Liver (tissue), 9 donors: Measurements from ENCODE around the gene KRTAP10-6. TPM values are rescaled to one million over a fixed set of nuclear protein-coding genes. Genes with fewer than 3 reads are reported as not detected.

Experiments
- DNase-seq: peaks from one replicate; pipeline ENCODE4 v3.0.0-alpha.2; 2017; ENCODE audit warnings: low spot score
- H3K27ac ChIP-seq, 2 donors: one replicate each; pipeline ENCODE4 v1.7.0; 2013; ENCODE audit warnings: inconsistent platforms in 2 of 2, low read length in 2 of 2, control low read depth in 1 of 2, low read depth in 1 of 2, mild to moderate bottlenecking in 1 of 2
- H3K27me3 ChIP-seq, 4 donors: one replicate each; pipeline versions ENCODE4 v1.6.1 to v1.7.0; 2013; ENCODE audit warnings: low read length in 3 of 4, inconsistent platforms in 1 of 4, mild to moderate bottlenecking in 1 of 4, moderate library complexity in 1 of 4; ENCODE audit not compliant: control insufficient read depth in 4 of 4, insufficient read depth in 4 of 4
- H3K36me3 ChIP-seq, 4 donors: one replicate each; pipeline versions ENCODE4 v1.6.1 to v1.7.0; 2013; ENCODE audit warnings: low read length in 3 of 4, mild to moderate bottlenecking in 3 of 4, low read depth in 1 of 4, moderate library complexity in 1 of 4; ENCODE audit not compliant: control insufficient read depth in 4 of 4, insufficient read depth in 3 of 4
- H3K4me1 ChIP-seq, 4 donors: one replicate each; pipeline versions ENCODE4 v1.6.1 to v1.7.0; 2013; ENCODE audit warnings: low read length in 3 of 4, mild to moderate bottlenecking in 3 of 4, moderate library complexity in 1 of 4; ENCODE audit not compliant: control insufficient read depth in 4 of 4, insufficient read depth in 4 of 4
- H3K4me3 ChIP-seq, 3 donors: one replicate each; pipeline versions ENCODE4 v1.6.1 to v1.7.0; 2013; ENCODE audit warnings: low read length in 3 of 3, control low read depth in 1 of 3, low read depth in 1 of 3, mild to moderate bottlenecking in 1 of 3
- H3K9ac ChIP-seq, 2 donors: one replicate each; pipeline ENCODE4 v1.7.0; 2013; ENCODE audit warnings: low read length in 2 of 2, mild to moderate bottlenecking in 2 of 2, moderate library complexity in 2 of 2, control low read depth in 1 of 2, low read depth in 1 of 2
- H3K9me3 ChIP-seq, 4 donors: one replicate each; pipeline versions ENCODE4 v1.6.1 to v1.7.0; 2013; ENCODE audit warnings: low read length in 3 of 4; ENCODE audit not compliant: control insufficient read depth in 4 of 4
- FOXA2 ChIP-seq: IDR thresholded peaks from 2 replicates; pipeline ENCODE4 v1.6.1; 2016; ENCODE audit warnings: antibody characterized with exemption
- GABPA ChIP-seq, 2 donors: IDR thresholded peaks in 1 of 2; conservative IDR thresholded peaks in 1 of 2; 2 replicates each; pipeline ENCODE4 v1.6.1; 2016; ENCODE audit warnings: antibody characterized with exemption in 2 of 2, mild to moderate bottlenecking in 1 of 2, moderate library complexity in 1 of 2
- HNF4A ChIP-seq, 2 donors: conservative IDR thresholded peaks; 2 replicates each; pipeline ENCODE4 v1.6.1; 2016; ENCODE audit warnings: antibody characterized with exemption in 2 of 2, mild to moderate bottlenecking in 2 of 2
- HNF4G ChIP-seq: IDR thresholded peaks from 2 replicates; pipeline ENCODE4 v1.6.1; 2016; ENCODE audit warnings: antibody characterized with exemption
- JUND ChIP-seq, 2 donors: IDR thresholded peaks; 2 replicates each; pipeline ENCODE4 v1.6.1; 2016; ENCODE audit warnings: antibody characterized with exemption in 2 of 2
- NR2F2 ChIP-seq: IDR thresholded peaks from 2 replicates; pipeline ENCODE4 v1.6.1; 2016; ENCODE audit warnings: antibody characterized with exemption
- RAD21 ChIP-seq, 2 donors: IDR thresholded peaks; 2 replicates each; pipeline ENCODE4 v1.6.1; 2016; ENCODE audit warnings: antibody characterized with exemption in 2 of 2, mild to moderate bottlenecking in 2 of 2
- RXRA ChIP-seq, 2 donors: IDR thresholded peaks; 2 replicates each; pipeline ENCODE4 v1.6.1; 2017 to 2018; ENCODE audit warnings: antibody characterized with exemption in 2 of 2, mild to moderate bottlenecking in 1 of 2
- SP1 ChIP-seq: IDR thresholded peaks from 2 replicates; pipeline ENCODE4 v1.6.1; 2018; ENCODE audit warnings: antibody characterized with exemption, mild to moderate bottlenecking
- TAF1 ChIP-seq: conservative IDR thresholded peaks from 2 replicates; pipeline ENCODE4 v1.6.1; 2016; ENCODE audit warnings: antibody characterized with exemption, mild to moderate bottlenecking
- YY1 ChIP-seq: IDR thresholded peaks from 2 replicates; pipeline ENCODE4 v1.6.1; 2016; ENCODE audit warnings: antibody characterized with exemption, mild to moderate bottlenecking
- WGBS: extraction: QIAGEN DNeasy Blood & Tissue Kit; methylation state at CpG from one replicate; pipeline ENCODE4 v1.1.7; 2013; 5-methylcytosine and 5-hydroxymethylcytosine counted together
- polyA plus RNA-seq, 2 donors: library from polyadenylated mRNA; stranded (reverse) in 1 of 2; unstranded in 1 of 2; fragments of 200-250 nt in 1 of 2; fragments of >200 nt in 1 of 2; fragmentation: Nextera tagmentation in 1 of 2; extraction: Ambion mirVana in 1 of 2; gene quantifications; one replicate each; pipeline versions ENCODE4 v1.2.1 to v1.2.3, GENCODE V29; 2013 to 2015
- total RNA-seq, 2 donors: library from RNA; depleted of rRNA; stranded (reverse); fragments of >200 nt; gene quantifications; one replicate each; pipeline ENCODE4 v1.2.3, GENCODE V29; 2014
- TF ChIP-seq, protein P1 (sequence below): IDR thresholded peaks from 2 replicates; pipeline ENCODE4 v1.6.1; 2016; ENCODE audit warnings: antibody characterized with exemption
- TF ChIP-seq, protein P2 (sequence below): IDR thresholded peaks from 2 replicates; pipeline ENCODE4 v1.6.1; 2016; ENCODE audit warnings: antibody characterized with exemption, mild to moderate bottlenecking
- TF ChIP-seq, protein P3 (sequence below): IDR thresholded peaks from 2 replicates; pipeline ENCODE4 v1.6.1; 2016; ENCODE audit warnings: antibody characterized with exemption
- donor health status: healthy.
- donor health status: healthy.
- donor health status: healthy.
- donor health status: healthy.
- donor health status: healthy.

Gene KRTAP10-6
- total and polyA plus RNA-seq, 4 donors = not detected

DNA sequence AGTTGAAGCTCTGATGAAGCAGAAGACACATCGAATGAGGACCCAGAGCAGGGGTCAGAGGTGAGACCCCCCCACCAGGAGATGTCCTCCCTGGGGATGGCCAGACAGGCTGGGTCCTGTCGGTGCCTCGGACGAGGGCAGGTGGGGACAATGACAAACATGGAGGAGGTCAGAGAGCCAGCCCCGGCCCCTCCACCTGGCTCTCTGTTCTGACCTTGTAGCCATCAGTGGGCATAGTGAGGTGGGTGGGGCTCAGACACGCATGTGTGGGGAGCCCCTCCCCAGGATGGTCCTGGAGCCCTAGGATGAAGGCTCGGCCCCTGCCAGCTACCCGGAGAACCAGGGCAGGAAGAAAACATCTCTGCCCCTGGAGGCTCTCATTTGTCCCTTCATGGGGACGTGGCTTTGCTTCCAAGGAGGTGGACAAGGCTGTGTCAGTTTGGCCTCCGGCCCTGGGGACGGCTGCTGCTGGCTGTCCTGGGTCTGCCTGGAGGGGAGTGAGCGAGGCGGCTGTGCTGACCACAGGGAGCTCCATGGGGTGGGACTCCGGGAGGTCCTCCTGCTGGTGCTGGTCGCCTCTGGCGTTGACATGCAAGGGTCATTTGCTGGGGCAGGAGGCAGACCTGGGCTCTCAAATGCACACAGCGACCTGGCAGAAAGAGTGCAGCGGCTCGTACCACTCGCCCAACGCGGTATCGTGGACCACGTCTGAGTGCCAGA is 2.6 kb downstream of the KRTAP10-6 start:
- Histone ChIP-seq H3K4me1 (peaks cover 1 to 27% (median 16%) of the 10 kb centered on the region in 4 donors), H3K27ac (no peak overlapping the region), H3K4me3 (no peak overlapping the region), H3K27me3 (no peaks in the 10 kb centered on the region), H3K9ac (no peak overlapping the region), H3K9me3 (peaks cover 0 to 6% (median 0%) of the 10 kb centered on the region in 4 donors), H3K36me3 (no peaks in the 10 kb centered on the region)
- TF ChIP-seq, protein P1, sequence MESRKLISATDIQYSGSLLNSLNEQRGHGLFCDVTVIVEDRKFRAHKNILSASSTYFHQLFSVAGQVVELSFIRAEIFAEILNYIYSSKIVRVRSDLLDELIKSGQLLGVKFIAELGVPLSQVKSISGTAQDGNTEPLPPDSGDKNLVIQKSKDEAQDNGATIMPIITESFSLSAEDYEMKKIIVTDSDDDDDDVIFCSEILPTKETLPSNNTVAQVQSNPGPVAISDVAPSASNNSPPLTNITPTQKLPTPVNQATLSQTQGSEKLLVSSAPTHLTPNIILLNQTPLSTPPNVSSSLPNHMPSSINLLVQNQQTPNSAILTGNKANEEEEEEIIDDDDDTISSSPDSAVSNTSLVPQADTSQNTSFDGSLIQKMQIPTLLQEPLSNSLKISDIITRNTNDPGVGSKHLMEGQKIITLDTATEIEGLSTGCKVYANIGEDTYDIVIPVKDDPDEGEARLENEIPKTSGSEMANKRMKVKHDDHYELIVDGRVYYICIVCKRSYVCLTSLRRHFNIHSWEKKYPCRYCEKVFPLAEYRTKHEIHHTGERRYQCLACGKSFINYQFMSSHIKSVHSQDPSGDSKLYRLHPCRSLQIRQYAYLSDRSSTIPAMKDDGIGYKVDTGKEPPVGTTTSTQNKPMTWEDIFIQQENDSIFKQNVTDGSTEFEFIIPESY = no peak
- no peak for TF ChIP-seq RAD21 (IDR thresholded peaks at IDR 0.05)
- TF ChIP-seq, protein P2, sequence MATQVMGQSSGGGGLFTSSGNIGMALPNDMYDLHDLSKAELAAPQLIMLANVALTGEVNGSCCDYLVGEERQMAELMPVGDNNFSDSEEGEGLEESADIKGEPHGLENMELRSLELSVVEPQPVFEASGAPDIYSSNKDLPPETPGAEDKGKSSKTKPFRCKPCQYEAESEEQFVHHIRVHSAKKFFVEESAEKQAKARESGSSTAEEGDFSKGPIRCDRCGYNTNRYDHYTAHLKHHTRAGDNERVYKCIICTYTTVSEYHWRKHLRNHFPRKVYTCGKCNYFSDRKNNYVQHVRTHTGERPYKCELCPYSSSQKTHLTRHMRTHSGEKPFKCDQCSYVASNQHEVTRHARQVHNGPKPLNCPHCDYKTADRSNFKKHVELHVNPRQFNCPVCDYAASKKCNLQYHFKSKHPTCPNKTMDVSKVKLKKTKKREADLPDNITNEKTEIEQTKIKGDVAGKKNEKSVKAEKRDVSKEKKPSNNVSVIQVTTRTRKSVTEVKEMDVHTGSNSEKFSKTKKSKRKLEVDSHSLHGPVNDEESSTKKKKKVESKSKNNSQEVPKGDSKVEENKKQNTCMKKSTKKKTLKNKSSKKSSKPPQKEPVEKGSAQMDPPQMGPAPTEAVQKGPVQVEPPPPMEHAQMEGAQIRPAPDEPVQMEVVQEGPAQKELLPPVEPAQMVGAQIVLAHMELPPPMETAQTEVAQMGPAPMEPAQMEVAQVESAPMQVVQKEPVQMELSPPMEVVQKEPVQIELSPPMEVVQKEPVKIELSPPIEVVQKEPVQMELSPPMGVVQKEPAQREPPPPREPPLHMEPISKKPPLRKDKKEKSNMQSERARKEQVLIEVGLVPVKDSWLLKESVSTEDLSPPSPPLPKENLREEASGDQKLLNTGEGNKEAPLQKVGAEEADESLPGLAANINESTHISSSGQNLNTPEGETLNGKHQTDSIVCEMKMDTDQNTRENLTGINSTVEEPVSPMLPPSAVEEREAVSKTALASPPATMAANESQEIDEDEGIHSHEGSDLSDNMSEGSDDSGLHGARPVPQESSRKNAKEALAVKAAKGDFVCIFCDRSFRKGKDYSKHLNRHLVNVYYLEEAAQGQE = no peak
- no peak for TF ChIP-seq NR2F2
- TF ChIP-seq HNF4G = no peak
- TF ChIP-seq HNF4A (conservative IDR thresholded peaks at IDR 0.05) = no peak
- TF ChIP-seq, protein P3, sequence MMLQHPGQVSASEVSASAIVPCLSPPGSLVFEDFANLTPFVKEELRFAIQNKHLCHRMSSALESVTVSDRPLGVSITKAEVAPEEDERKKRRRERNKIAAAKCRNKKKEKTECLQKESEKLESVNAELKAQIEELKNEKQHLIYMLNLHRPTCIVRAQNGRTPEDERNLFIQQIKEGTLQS = no peak
- TF ChIP-seq FOXA2 = no peak
- TF ChIP-seq RXRA (IDR thresholded peaks at IDR 0.05) = no peak
- no peak for TF ChIP-seq TAF1
- TF ChIP-seq GABPA (IDR thresholded peaks at IDR 0.05 in 1 of 2, conservative IDR thresholded peaks at IDR 0.05 in 1 of 2) = no peak
- no peak for TF ChIP-seq YY1
- no peak for TF ChIP-seq SP1
- 79% methylated on average over 24 of the region's 24 CpGs for WGBS
- no peak for DNase-seq

DNA sequence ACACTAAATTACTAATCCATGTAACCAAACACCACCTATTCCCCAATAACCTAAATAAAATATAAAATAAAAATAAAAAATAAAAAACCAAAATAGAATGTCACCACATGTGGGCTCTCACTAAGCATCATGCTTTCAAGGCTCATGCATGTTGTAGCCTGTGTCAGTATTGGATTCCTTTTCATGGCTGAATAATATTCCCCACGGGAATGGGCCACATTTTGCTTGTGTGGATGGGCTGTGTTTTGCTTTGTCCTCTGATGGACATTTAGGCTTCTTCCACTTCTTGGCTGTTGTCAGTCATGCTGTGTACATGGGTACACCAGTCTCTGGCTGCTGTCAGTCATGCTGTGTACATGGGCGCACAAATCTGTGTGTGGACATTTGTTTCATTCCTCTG is 3.2 kb downstream of the KRTAP10-6 start:
- 95% methylated on average over 2 of the region's 2 CpGs for WGBS
- Histone ChIP-seq H3K9me3 (peaks cover 0 to 6% (median 0%) of the 10 kb centered on the region in 4 donors), H3K9ac (no peak overlapping the region), H3K27me3 (no peaks in the 10 kb centered on the region), H3K36me3 (no peaks in the 10 kb centered on the region), H3K4me3 (no peak overlapping the region), H3K4me1 (peaks cover 1 to 24% (median 15%) of the 10 kb centered on the region in 4 donors), H3K27ac (no peak overlapping the region)
- TF ChIP-seq JUND (IDR thresholded peaks at IDR 0.05) = no peak
- TF ChIP-seq HNF4G = no peak
- no peak for DNase-seq
